Activated T-helper 1 cell treated with anti-CD3 and anti-CD28 coated beads, Interleukin-2, amount 50 U/mL, for 16 hours (primary cell): ENCODE measurements around the gene WASF3.

Experiments
- DNase-seq, 2 donors: peaks; one replicate each; pipeline ENCODE4 v3.0.0-alpha.2; 2020; ENCODE audit warnings: low read depth in 1 of 2, low spot score in 1 of 2

Gene WASF3

DNA sequence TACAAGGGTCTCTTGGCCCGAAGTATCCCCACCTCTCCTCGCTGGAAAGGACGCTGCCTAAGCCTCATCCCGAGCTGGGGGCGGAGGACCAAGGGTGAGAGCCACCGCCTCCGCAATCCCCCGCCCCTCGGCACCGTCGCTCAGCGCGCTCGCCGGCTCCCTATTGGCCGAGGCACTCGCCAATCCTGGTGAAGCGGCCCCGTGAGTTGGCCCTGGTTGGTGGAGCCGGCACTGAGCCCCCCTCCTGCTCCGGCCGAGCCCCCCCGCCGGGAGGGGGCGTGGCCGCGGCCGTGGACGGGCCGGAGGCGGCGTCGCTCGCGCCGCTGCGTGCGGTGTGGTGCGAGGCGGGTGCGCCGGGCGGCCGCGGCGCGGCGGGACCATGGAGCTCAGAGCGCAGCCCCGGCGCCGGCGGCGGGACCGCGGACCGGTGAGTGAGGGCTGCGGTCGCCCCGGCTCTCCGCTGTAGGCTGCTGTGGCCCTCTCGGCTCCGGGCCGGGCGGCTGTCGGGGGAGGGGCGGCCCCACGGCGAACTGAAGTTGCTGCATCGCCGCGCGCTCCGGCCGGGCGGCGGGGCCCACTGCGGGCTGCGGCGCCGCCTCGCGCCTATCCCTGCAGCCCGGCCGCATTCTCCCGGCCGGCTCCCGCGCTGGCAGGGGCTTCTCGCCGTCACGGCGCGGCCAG lies at the start of gene WASF3:
Gene WASF3 (plus strand): TSS at position 291 of the 681 bp plus-strand sequence. CDS start 84,588 bp downstream, outside the sequence.
- no peak for DNase-seq

DNA sequence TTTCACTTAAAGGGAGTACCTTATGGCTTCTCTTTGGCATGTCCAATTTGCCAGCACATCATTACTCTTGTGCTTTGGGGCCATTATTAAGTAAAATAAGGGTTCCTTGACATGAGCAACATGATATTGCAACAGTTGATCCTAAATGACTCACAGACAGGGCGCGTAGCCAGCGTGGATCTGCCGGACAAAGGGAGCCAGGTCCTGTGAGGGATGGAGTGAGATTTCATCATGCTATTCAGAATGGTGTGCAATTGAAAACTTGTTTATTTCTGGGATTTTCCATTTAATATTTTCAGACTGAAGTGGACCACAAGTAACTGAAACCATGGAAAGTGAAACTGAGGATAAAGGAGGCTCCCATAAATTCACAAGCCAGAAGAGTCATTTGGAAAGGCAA lies 48.6 kb upstream of the WASF3 start:
- DNase-seq, result no peak

GRCh38 chr13:26509491-26509890 lies 48.0 kb upstream of the WASF3 start:
- DNase-seq, result no peak

GRCh38 chr13:26513931-26514330 lies 43.6 kb upstream of the WASF3 start:
- DNase-seq, result no peak

- DNase-seq, result no peak
Observed at GRCh38 chr13:26515721-26516120, 41.8 kb upstream of the WASF3 start.

GRCh38 chr13:26517936-26518335 lies 39.5 kb upstream of the WASF3 start:
- DNase-seq, result no peak

- no peak for DNase-seq
Observed at GRCh38 chr13:26518451-26518959, 39.0 kb upstream of the WASF3 start.

DNA sequence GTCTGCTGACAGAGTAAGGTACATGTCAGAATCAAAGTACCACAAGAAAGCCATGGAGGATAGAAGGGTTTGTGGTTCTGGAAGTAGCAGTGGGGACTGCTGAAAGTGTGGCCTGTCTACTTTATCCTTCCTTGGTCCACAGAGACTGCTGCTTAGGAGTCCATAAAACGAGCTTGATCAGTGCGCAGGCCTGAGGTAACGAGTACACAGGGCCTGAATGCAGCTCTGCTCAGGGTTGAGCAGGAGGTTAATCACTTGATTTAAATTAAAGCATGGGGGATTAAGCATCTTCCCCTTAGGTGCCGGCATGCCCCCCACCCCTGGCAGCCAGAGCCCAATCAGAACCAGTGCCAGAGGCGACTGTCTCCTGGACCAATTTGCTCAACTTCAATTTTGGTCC lies 34.9 kb upstream of the WASF3 start:
- DNase-seq, result no peak

DNA sequence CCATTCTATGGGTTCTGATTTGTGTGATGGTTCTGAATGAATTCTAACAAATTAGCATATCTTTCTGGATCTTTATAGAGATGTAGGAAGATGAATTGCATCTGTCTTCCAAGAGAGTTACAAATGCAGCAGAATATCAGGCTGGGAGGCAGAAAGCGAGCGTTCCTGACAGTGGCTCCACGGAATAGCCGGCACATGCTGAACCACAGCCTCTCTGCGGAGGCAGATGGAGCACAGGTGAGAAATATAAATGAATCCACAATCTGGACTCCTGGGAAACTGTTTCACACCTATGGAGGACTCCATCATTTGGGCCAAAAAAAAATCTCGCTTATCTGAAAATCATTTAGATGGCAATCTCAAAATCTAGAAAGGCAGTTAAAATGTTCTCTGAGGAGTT lies 34.5 kb upstream of the WASF3 start:
- no peak for DNase-seq

- DNase-seq, result no peak
Observed at GRCh38 chr13:26525528-26525927, 32.0 kb upstream of the WASF3 start.

DNA sequence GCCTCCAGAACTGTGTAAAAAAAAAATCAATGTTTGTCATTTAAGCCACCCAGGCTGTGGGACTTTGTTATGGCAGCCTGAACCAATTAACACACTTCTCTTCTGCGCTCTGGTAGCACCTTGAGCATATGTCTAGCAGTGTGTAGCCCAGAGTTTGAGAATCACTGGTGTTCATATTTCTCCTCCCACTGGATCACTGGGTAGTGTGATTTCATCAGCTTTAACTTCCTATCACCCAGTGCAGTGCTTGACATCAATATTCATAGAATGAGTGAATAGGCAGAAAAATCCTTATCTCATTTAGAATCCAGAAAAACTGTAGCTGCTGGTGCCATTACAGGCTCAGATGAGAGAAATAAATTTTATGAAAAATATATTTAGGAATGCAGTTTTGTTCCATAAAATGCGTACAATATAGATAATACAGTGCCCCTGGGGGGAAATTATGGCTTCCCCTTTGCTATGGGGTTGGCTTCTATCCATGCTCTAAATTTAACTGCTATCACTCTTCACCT lies 30.7 kb upstream of the WASF3 start:
- no peak for DNase-seq

DNA sequence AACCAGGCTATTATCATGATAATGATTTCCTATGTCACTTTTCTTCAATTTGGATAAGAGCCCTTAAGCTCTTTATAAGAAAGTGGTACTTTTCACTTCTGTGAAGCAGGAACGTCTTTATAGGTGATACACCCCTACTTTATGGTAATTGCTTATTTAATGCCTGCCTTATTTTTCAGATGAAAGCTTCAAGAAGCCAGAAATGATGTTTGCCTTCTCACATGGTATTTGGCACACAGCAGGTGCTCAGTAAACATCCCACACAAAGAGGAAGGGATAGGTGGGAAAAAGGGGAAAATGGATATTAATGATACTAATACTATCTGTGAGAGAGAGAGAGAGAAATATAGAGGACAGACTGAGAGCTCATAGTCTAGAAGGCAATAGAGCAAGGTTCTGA lies 29.0 kb upstream of the WASF3 start:
- DNase-seq, result no peak

DNA sequence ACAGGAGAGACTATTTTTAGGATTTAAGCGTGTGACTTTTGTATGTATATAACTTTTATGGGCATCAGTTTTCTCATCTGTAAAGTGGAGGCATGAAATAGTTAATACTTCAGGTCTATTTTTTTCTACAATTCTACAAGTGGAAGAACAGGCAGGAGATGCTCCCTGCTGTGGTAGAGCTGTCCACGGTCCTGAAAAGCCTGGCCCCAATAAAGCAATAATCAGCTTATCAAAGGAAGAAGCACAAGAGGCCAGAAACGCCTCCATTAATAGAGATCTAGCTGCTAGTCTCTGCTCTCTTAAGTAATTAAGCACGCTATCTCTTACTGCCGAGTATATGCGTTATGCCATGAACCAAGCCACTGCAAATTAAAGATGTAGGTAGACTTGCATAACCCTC lies 28.0 kb upstream of the WASF3 start:
- DNase-seq, result no peak

DNA sequence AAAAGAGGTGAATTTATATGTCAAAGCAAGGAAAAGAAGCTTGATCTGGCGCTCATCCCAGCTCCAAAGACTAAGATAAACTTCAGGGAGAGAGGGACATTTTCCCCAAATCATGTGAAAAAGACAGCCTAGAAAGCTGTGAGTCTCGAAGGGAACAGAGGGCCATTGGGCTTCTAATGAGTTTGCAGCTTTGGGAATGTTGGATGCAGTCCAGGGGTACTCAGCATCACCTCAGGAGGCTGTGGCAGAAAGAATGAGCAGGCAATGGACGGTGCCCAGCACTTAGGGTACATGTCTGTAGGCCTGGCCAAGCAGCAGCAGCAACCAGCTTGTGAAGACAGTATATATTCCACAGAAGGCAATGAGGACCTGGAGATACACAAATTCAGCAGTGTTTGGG lies 25.7 kb upstream of the WASF3 start:
- DNase-seq, result no peak

- DNase-seq, result no peak
Observed at GRCh38 chr13:26534036-26534726, 23.3 kb upstream of the WASF3 start.

DNA sequence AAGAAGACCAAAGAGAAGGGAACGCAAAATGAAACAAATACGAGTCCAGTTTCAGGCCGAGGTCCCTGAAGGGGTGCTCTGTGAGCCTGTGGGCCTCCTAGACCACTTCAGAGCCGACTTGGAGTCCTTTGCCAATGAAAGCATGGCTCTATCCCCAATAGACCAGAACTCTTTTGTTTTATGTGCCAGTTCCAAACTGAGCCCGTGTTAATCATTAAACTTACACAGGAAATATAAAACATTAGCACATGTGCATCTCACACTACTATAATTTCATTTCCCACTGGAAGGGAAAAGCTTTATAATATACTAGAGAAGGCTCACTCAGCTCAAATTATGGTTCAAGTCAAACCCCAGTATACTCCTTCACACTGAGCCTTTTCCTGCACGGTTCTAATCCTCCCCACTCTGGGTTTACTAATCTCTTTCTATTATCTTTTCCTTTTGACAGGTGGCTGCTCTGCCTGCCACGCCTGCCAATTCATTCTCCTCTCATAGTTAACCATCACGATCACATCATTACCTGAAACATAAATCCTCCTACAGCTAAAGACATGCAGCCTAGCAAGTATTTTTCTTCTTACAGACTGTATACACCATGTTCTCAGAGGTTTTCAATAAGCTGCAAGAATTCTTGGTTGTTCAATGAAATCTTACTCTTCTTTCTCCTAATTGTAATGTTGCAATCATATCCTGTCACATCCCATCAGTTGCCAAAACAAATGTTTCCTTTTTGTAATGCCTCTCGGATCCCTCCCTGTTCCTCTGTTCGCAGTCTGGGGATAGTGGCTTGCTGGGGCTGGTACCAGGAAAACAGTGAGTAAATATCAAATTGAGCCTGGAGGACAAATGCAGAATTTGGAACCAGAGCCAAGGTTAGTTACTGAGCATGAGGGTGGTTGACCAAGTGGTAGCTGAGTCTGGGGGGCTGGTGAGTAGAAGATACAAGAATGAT lies 18.8 kb upstream of the WASF3 start:
- DNase-seq, result no peak

DNA sequence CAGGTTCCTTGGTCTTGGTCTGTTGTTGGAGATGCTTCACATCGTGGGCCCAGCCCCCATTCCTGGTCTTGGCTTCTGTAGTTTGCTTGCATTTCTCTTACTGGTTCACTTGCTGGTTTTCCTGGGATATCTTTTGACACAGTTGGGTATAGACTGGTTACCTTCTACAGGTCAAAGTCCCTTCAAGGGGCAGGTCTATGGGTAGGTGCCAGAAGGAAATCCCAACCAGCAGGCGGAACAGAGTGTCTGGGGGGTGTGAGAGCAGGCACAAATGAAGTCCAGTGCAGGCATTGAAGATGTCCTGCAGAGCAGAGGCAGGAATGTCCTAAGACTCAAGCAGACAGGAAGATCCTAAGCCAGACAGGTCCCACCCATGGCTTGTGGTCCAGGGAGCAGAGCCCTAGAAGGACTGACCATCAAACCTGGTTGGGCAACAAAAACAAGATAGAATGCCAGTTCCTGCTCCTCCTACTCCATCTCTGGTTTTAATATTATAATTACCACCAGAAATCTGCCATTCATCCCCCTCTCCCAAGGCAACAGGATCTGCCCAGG lies 17.7 kb upstream of the WASF3 start:
- no peak for DNase-seq

- DNase-seq, result no peak
Observed at GRCh38 chr13:26540334-26540733, 17.1 kb upstream of the WASF3 start.

DNA sequence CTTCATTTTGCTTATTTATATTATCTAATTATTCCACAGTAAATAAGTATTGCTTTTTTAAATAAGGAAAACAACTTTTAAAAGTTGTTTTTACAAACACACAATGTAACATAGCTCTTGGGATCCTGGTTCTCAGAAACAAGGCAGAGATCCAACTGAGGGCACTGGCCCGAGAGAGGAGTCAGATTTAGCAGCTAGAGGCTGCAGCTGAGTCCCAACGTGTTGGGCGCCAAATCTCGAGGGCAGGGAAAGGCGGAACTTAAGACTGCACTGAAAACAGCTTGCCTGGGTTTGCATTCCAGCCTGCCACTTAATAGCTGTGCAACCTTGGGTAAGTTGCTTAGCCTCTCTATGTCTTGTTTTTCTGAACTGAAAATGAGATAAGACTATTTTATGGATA lies 16.4 kb upstream of the WASF3 start:
- DNase-seq, result no peak

- DNase-seq, result no peak
Observed at GRCh38 chr13:26541678-26542568, 15.6 kb upstream of the WASF3 start.
